Medulla oblongata (tissue), 1 donor: ENCODE data around the gene MT4.
A peak's percentile ranks its signal among the peaks of the same experiment; 100 is the strongest.
"Not testable (repeated sequence)": the region's sequence is repeated elsewhere in the genome, so short reads cannot be mapped to it uniquely, and the experiment has no call there.

Experiments used
- DNase-seq: peaks from one replicate; pipeline ENCODE4 v3.0.0-alpha.2; 2015; ENCODE audit errors: extremely low spot score

The MT4 gene

DNA sequence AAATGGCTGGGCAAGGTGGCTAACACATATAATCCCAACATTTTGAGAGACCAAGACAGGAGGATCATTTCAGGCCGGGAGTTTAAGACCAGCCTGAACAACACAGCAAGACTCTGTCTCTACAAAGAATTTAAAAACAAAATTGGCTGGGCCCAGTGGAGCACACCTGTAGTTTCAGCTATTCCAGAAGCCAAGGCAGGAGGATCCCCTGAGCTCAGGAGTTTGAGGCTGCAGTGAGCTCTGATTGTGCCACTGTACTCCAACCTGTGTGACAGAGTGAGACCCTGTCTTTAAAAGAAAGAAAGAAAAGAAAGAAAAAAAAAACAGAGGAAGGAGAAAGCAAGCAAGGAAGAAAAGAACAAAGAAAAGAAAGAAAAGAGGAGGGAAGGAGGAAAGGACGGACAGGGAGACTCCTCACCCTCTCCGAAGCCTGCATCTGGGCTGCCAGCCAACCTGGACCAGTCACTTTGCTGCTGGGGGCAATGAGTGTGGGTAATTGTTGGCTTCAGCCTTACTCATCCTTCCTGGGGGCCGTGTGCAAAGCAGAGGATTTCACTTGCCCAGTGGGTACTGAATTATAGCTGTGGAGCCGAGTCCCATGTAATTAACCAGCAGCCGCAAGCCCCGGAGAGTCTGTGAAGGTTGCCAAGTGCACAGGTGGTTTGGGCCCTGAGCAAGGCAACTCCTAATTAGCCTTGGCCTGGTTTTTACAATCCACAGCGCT, 6.7 kb upstream of the MT4 start:
- peak; percentile 85 for DNase-seq

DNA sequence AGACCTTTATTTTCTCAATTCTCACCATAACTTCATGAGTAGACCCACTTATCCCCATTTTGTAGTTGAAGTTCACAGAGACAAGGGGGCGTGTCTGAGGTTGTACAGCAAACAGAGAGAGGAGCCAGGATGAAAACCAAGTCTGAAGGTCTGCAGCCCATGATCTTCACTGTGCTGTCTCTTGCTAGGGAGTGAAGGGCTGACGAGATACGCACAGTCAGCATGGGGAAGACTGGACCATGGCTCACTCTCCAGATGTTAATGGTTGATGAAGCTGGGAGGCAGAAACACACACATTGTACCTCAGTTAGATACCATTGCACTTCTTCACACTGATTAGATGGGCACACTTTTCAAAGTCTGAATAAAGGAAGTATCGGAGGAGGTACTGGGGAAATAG, 5.8 kb upstream of the MT4 start:
- DNase-seq: no peak

DNA sequence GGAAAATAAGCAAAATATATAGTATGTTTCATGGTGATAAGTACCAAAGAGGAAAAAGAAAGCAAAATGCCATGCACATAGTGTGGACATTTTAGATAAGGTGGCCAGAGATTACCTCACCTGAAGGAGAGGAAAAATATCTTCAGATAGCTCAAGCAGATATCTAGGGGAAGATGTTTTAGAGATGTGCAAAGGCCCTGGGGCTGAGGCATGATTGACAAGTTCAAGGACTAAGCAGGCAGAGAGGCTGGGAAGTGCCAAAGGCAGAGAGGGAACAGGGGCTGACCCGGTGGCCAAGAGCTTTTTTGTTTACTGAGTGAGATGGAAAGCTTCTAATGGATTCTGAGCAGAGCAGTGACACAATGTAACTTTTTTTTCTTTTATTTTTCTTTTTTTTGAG, 4.4 kb upstream of the MT4 start:
- no peak for DNase-seq

DNA sequence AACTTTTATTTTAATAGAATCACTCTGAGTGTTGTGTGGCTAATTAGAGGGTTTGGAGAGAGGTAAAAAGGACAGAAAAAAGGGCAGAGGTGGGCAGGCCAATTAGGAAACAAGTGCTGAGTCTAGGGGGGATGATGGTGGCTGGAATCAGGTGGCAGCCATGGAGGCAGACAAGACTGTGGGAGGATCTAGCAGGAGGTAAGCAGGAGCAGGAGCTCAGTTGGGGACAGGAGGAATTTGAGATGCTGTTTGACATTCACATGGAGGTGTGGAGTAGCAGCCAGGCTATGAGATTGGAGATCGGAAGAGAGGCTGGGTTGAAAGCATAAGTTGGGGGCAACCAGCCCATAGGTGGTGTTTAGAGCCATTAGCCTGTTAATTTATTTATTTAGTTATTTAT, 3.7 kb upstream of the MT4 start:
- no peak for DNase-seq

- DNase-seq: no peak
Measured at GRCh38 chr16:56569971-56570370, 5.1 kb downstream of the MT4 start.

DNA sequence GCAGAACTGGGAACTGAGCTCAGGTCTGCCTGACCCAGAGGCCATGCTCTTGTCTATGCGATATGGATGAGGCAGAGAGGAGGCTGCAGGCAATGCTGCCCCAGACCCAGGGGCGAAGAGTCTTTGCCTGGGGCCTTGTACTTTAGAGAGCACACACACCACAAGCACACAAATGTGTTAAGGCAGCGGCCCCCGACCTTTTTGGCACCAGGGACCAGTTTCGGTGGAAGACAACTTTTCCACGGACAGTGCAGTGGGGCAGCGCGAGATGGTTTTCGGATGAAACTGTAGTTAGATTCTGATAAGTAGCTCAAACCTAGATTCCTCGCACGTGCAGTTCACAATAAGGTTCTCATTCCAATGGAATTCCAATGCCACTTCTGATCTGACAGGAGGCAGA, 6.7 kb downstream of the MT4 start:
- no peak for DNase-seq

GRCh38 chr16:56574625-56575024, 9.8 kb downstream of the MT4 start:
- DNase-seq: no peak

- DNase-seq: peak; percentile 48
Measured at GRCh38 chr16:56576585-56577299, 11.9 kb downstream of the MT4 start.

DNA sequence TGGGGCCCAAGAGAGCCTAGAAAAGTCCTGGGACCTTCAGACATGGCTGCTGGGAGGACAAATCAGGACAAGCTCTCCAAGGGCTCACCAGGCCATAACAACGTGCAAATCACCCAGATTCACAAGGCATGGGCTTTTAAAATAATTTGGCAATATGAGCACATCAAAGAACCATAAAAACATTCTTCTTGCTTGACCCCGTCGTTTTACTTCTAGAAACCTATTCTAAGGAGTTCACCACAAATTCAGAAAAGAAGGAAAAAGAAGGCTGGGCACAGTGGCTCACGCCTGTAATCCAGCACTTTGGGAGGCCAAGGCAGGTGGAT, 12.4 kb downstream of the MT4 start:
- no peak for DNase-seq

DNA sequence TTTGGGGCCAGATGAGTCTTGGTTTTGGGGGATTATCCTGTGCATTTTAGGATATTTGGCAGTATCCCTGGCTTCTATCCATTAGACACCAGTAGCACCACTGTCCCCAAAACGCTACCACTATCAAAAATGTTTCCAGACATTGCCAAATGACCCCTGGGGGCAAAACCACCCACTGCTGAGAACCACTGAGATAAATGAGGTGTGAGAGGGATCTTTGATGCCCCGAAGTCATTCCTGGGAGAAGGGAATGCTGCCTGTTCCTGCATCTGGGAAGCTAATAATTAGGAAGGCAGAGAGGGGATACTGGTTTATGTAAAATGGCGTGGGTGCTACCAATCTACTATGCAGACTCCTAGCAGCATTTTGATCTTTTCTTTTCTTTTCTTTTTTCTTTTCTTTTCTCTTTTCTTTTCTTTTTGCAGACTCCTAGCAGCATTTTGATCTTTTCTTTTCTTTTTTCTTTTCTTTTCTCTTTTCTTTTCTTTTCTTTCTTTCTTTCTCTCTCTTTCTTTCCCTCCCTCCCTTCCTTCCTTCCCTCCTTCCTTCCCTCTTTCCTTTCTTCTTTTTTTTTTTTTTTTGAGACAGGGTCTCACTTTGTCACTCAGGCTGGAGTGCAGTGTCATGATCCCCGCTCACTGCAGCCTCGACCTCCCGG, 15.6 kb downstream of the MT4 start:
- DNase-seq: no peak

DNA sequence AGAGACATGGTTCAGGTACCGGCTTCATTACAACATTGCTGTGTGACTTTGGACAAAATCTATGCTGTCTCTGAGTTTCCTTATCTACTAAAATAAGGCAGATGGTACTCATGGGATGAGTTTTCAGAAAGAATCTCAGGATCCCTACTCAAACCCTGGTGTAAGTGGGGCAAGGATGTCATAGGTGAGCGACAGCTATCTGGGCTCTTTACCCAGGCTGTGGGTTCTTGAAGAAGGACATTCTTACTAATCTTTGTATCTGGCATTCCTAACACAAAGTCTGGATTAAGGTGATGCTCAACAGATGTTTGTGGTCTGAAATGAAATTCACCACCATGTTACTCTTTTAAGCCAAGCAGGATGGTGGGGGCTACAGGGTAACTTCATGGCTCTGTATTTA, 18.0 kb downstream of the MT4 start:
- not testable (repeated sequence) for DNase-seq

DNA sequence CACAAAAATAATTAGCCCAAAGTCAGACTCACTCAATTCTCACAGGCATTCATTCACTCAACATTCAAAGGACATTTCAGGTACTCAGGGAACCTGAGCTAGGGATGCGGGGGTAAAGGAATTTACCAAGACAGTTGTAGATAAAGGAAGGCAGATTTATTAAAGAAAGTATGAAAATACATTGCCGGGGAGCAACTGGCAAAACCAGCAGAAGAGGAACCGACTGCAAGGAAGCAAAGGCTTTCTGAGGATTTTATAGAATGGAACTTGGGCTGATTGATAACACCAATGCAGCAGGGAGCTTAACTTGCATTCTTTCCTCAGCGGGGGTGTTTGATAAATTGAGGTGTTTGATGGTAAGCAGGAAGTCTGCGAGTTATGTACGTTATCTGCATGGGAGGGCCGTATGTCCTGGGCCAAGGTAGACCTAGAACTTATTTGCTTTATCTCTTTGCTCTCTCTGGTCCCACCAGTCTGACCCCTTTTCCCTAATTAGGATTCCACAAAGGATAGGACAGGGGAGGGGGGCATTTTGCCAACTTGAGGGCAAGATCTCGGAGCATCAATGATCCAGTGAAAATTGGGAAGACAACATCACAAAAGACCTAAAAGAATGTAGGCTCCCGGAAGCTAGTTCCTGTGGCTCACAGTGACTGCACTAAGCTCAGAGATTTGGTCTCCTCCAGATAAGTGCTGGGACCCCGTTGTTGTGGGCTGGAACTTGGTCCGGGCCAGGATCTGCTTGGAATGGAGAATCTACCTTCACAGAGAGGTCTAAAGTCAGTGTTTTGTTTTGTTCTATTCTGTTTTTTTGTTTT, 18.7 kb downstream of the MT4 start:
- no peak for DNase-seq

GRCh38 chr16:56584276-56584675, 19.4 kb downstream of the MT4 start:
- no peak for DNase-seq

DNA sequence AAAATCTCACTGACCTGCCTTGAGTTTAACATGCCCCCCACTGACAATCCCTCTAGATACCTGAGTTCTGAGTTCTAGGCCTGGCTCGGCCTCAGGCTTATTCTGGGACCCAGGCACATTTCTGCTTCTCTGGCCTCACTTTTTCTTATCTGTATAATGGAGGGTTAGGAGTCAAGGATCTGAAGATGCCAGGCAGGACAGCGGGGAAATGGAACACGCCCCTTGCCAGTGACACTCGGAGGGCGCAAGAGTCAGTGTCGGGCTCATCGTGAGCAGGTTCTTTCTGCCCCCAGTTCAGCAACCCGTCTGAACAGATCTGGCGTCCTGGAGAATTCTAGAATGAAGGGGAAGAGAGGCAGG, 23.9 kb downstream of the MT4 start:
- DNase-seq: no peak

GRCh38 chr16:56589141-56590039, 24.5 kb downstream of the MT4 start, which contains the start of gene MT3:
MT3 (plus strand) TSS chr16:56589528; CDS start chr16:56589591, 63 bp downstream.
- peak; percentile 61 for DNase-seq

GRCh38 chr16:56591377-56592060, 26.6 kb downstream of the MT4 start:
- DNase-seq: peak; percentile 49

- no peak for DNase-seq
Measured at GRCh38 chr16:56593573-56594291, 28.9 kb downstream of the MT4 start.

DNA sequence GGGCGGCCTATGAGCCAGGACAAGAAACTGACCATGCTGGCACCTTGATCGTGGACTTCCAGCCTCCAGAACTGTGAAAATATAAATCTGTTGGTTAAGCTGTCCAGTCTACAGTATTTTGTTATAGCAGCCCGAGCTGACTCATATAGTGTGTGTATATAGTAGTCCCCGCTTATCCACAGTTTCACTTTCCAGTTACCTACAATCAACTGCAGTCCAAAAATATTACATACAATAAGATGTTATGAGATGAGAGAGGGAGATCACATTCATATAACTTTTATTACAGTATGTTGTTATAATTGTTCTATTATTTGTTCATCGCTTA, 29.4 kb downstream of the MT4 start:
- no peak for DNase-seq

GRCh38 chr16:56600398-56600999, 35.6 kb downstream of the MT4 start:
- DNase-seq: peak; percentile 89

DNA sequence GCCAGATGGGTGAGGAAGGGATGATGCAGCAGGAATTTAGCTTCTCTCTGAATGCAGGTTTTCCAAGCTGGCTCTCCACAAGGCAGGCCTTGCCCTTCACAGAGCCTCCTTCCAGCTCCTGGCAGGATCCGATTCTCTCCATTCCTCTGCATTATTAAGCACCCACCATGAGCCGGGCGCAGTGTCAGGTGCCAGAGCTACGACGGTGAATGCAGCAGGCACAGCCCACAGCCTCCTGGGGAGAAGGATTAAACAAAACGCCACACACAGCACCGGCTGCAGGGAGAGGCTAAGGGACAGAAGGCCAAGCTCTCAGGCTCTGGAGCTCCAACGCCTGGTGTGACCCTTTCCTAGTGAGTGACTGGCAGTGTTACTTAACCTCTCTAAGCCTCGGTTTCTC, 36.5 kb downstream of the MT4 start:
- DNase-seq: no peak
